ENCODE measurements around the gene CALD1.

CALD1 gene

DNA sequence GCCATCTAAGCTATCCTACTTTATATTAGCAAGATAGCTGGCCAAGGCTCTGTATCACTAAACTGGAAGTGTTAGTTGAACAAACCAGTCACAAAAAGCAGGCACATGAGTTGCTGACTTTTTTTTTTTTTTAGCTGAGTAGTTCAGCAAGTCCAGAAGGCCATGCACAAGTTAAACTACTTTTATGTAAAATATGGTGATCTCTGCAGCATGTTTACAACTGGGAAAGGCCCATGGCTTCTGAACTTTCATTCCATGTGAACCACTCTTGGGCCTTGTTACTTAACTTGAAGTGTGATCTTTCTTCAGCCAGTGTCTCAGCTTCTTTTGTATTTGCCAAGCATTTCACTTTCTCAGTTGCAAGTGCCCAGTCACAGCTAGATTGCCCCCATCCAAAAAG lies 78.5 kb downstream of the CALD1 start:
- no peak for DNase-seq (ENCODE audit: low read depth in 2 of 2)

DNA sequence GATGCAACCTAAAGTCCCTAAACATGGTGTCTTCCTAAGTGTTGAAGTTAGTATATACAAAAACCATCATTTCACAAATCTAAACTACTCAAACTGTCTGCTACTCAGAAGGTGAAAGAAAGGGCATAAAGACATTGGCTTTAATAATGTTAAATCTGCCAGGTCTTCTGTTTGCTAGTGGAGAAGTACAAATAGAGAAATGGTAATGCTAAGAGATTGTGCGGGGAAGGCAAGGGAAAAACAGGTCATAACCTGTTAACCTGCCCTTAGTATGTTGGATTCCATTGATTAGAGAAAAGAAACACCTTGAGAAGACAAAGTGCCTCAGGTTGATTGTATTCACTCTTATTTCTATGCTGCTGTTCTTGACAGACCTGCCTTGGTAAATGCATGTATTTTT lies 80.3 kb downstream of the CALD1 start:
- DNase-seq (ENCODE audit: low read depth in 2 of 2): no peak

DNA sequence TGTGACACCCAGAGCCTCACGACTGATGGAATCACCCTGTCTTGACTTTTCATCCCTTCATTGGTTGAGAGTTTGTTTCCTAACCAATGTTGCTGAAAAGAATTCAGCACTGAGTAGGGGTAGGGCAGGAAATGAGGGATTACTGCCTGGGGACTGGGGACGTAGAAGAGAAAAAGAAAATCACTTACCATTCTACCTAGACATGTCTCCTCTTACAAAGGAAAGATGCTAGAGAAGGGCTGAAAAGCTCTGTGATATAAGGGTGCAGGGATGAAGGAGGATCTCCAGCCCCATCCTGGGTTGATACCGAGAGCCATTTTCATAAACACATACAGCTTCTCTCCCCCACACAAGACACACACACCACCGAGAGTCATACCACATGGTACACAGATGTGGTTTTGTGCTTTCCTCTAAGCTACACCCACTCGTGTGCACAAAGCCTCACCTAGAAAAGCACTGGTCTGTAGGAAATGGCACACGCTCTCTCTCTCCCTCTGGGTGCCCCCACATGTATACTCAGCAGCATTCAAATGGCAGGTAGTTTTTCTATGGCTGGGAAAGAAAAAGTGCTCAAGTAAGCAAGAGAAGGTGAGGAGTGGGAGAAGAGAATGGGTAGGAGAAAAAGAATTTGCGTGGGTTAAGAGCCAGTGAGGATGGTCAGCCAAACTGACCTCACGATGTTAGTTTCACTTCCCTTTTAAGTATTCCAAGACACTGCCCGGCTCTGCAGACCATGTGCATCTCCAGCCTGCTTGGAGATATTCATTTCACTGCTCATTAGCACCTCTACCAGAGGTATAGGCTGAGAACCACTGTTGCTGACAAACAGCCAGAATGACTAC lies 85.8 kb downstream of the CALD1 start:
- no peak for DNase-seq (ENCODE audit: low read depth in 2 of 2)

DNA sequence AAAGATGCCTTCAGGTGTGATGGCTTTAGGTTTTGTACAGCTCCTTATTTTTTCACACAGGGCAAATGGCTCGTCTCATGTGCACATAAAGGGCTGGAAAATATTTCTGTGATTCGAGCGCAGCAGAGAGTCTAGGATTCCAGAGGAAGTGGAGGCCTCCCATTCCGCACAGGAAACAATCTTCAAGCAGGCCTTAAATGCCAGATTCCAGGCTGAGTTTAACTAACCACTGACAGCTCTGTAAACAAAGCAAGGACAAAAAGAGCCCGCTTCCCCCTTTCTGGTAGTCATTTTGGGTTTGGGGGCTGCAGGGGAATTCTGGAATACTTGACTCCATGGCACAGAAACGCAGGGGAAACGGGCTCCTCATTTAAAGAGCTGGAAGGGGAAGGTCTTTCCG lies 87.2 kb downstream of the CALD1 start:
- no peak for DNase-seq (ENCODE audit: low read depth in 2 of 2)

DNA sequence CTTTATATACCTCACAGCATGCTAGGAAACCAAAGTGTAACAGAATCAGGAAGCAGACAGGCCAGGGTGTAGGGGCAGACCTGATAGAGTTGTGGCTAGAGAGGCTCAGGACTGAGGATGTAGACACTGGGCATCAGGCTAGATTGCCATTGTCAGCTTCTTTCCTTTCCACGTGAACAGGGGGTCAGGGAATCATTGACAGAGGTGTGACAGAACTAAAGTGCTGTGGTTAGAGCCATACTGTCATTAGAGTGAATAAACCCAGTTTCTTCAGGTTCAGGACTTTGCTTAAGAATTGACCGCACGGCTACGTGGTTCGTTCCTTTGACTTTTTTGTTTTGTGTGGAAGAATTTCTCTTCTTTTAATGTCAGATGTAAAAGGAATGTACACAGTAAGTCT lies 90.7 kb downstream of the CALD1 start:
- DNase-seq (ENCODE audit: low read depth in 2 of 2): no peak

DNA sequence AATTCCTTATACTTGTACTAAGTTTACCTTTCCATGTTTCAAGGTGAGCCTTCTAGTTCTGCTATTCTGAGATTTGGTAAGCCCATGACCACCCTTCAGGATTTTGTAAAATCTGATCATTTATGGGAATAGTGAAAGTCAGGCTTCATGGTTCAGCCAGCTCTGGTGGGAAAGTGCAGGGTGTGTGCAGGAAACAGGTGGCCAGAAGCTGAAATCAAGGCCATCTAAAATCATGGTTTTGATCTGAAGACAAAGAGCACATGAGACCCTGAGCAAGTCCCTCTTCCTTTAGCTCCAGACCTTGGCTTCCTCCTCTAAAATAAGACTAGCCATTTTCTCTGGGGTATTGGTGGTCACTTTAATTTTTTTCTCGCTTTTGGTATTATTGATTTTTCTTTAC lies 91.3 kb downstream of the CALD1 start:
- DNase-seq (ENCODE audit: low read depth in 2 of 2): no peak

DNA sequence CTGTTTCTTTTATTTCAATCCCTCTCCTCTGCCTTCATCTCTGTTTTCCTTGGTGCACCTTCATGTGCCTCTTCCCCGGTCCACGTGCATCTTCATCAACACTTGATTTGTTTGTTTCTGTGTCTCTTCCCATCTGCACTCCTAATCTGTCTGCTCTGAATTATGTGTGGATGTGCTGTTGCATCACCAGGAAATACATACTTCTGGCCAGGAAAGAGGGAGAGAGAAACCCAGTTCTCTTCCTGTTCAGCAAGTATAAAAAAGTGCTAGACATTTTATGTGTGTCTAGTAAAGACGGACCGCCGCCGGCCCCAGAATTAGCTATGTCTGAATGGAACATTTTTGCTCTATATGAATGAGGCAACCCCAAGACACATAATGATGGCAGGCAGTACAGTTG lies 93.8 kb downstream of the CALD1 start:
- DNase-seq (ENCODE audit: low read depth in 2 of 2): no peak

DNA sequence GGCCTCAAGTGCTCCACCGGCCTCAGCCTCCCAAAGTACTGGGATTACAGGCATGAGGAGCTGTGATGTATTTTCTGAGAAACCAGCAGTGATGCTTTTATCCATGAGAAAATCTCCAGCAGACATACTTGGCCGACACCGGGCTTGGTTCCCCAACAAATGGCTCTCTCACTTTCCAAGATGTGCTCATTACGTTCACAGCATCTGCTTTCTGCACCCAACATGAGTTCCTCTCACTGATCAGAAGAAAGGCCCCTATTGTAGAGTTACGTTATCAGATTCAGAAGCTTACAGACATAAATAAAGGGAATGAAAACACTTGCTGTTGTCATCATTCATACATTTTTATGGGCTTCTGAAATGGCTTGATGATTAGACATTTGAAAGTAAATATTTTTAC lies 95.0 kb downstream of the CALD1 start:
- no peak for DNase-seq (ENCODE audit: low read depth in 2 of 2)

DNA sequence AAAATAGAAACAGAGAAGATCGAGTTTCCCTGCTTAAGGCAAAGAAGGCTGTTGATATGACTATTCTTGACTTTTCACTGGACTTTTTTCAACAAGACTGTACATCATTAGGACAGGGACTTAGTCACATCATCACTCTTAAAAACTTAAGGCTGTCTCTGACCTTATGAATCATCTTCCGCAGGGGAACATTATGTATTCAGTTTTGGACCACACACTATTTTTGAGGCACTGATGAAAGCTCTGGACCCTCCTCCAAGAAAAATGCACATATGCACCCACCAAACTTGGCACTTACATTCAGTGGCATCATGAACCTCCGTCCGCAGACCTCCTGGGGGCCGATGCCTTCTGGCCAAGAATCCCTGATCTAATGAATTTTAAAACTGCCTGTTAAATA lies 96.4 kb downstream of the CALD1 start:
- no peak for DNase-seq (ENCODE audit: low read depth in 2 of 2)

DNA sequence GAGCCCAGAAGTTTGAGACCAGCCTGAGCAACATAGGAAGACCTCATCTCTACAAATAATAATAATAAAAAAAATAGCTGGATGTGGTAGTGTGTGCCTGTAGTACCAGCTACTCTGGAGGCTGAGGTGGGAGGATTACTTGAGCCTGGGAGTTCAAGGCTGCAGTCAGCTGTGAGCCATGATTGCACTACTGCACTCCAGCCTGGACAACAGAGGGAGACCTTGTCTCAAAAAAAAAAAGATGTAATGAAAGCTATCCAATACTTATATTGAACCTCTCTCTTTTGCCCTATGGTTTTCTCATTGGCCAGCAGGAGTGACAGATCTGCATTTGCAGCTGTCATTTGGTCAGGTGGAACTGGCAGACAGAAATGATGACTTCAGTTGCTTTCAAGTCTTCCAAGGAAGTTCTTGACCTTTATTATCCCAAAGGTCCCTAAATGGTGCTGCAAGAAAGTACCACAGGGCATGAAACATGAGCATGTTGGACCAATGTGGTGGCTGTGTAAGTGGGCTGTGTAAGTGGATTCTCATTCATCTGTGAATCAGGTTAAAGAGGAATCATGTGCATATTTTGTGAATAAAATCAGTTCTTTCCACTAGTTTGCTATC lies 99.4 kb downstream of the CALD1 start:
- DNase-seq (ENCODE audit: low read depth in 2 of 2): no peak

DNA sequence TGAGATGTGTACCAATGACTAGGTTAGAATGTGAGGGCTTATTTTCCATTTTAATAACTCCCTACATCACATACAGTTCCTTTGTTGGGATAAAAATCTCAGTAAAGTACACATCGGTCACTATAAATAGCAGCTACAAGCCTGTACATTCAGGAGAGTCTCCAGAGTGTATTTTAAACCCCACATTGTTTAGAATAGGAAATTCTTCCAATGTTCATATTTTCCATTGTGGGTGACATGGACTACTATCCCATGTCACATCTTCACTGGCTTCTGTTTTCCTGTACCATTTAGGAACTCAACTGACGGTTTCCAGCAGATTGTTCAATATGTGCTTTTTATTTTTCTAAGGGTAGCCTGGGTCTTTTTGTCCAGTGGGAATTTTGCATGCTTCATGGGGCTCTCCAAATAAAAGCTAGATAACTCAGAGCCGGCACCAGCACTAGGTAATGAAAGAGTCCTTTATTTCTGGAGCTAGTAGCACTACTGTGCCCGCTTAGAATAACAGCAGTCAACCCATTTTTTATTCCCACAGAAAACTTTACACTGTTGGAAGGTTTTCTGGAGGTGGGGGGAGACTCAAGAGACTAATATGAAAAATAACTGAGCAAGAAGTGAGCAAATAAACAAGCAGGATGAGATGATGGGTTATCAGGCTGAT lies 100.5 kb downstream of the CALD1 start:
- no peak for DNase-seq (ENCODE audit: low read depth in 2 of 2)

DNA sequence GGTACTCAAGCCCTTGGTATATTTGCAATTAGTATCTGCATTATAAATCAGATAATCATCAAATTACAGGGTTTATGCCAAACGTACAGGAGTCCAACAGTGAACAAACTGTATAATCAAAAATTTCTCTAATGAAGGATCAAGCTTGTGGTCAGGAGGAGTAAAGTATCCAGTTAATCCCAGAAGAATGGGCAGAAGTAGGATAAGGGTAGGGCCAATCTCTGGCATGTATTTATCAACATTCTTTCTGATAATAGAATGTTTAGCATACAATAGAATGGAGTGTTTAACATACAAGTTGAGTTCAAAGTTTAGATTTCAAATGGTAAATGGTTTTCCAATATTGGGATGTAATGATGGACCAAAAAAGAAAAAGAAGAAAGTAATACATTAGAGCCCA lies 103.0 kb downstream of the CALD1 start:
- DNase-seq (ENCODE audit: low read depth in 2 of 2): no peak

DNA sequence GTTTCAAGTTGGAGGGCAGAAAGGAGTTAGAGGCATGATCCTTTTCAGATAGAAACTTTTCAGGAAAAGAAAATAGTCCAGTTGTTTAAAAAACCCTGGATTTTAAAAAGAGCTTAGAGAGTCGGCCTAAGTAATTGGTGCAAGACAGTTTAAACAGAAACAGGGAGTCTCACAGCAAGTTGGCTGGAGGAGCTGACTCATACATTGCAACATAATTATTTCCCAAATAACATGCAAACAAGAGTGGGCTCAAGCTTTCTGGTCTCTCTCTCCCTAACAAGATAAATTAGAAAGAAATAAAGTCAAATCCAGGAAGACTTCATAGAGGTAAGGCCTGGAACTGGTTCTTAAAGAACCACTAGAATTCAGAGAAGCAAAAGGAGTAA lies 106.5 kb downstream of the CALD1 start:
- no peak for DNase-seq (ENCODE audit: low read depth in 2 of 2)

DNA sequence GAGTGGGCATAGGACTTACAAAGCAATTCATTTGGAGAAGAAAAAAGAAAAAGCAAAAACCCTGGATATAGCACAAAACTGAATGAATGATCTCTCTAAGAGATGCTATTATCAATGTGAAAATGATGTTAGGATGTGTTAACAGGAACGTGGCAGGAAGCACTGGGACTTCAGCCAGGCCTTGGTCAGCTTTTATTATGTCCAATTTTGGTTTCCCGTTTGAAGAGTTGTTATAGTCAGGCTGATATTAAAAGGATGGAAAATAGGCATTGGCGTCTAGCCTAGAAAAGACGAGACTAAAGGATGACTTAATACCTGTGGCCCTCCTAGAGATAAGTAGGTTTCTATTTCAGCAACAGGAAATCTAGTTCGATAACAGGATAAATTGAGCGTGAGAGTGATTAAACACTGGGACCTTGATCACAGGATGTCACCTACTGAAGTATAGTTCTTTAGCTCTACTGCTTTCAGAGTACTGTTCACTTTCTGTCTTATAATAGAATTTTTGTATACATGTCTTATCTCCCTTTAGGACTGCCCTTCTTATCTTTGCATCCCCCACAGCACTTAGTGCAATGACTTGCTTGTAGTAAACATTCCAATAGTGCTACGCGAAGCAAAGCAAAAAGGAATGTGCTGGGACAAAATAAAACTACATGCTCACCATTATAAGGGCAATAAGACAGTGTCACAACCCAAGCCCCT lies 107.1 kb downstream of the CALD1 start:
- no peak for DNase-seq (ENCODE audit: low read depth in 2 of 2)

DNA sequence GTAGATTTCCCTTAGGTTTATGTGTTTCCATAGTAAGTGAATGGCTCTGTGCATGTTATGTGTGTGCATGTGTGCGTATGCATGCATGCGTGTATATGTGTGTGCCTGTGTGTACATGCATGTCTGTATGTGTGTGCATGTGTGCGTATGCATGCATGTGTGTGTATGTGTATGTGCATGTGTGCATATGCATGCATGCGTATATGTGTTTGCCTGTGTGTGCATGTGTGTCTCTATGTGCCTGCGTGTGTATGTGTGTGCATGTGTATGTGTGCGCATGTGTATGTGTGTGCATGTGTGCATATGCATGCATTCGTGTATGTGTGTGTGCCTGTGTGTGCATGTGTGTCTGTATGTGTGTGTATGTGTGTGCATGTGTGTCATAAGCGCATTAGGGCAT lies 108.1 kb downstream of the CALD1 start:
- no peak for DNase-seq (ENCODE audit: low read depth in 2 of 2)

DNA sequence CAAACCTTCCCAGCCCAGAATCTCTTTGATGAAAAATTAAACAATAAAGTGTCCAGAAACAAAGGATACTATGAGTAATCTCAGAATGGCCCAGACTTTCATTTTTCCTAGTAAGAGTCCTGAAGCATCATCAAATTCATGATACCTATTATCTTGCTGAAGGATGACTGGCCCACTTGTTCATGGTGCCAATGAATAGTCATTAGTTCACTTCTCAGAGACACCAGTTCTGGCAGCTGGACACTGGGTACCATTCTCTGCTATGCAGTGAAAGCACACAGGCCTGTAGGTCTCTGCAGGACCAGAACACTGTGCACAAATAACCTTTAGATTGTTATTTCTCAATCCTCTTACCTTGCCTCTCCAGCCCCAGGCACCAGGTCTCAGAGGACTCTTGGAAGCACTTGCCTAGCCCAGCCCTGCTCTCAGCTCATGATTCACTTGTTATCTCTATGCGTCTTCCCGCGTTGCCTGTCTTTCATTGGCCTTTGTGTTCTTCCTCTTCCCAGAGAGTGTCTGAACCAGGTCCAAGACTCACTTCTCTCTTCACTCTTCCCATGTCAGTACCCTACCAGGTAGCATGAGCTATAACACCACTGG lies 108.8 kb downstream of the CALD1 start:
- DNase-seq (ENCODE audit: low read depth in 2 of 2): no peak

DNA sequence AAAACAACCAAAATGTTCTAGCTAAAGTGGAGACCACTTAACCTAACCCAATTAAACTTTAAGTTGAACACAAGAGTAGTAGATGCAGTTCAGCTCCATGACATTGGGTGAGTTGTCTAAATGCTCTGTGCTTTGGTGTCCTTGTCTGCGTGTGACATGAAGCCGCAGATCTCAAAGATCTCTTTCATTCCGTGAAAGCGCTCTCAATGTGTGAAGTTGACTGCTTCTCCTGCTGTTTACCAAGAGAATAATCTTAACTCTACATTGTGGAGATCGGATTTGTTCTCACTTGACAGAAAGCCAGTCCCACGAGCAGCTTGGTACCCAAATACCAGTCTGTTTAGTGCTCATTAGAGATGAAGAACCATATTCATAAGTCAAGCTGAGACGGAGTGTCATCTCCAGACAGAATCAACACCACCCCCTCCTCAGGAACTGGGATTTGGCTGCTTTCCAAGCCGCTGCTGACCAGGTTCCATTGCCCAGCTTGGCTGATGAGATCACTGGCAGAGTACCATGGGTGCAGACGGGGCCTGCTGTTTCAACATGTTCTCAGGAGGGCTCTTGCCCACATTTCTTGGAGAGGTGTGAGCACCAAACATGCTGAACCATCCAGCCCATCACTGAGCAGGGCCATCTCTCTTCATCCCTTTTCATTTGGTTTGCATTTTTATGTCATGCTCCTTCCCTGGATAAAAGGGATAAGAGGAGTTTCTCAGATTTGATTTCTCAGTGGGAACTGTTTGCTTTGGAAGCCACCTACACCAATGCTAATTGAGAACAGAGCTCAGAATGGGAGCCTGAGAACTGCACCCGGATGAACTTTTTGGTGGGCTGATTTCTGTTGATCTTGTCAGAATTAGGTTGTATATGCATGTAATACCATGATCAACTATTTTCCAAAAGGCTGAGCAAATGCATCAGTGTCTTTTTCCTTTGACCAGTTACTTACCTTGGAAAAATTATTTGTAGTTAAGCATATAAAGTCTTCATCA lies 111.1 kb downstream of the CALD1 start:
- DNase-seq (ENCODE audit: low read depth in 2 of 2): no peak

DNA sequence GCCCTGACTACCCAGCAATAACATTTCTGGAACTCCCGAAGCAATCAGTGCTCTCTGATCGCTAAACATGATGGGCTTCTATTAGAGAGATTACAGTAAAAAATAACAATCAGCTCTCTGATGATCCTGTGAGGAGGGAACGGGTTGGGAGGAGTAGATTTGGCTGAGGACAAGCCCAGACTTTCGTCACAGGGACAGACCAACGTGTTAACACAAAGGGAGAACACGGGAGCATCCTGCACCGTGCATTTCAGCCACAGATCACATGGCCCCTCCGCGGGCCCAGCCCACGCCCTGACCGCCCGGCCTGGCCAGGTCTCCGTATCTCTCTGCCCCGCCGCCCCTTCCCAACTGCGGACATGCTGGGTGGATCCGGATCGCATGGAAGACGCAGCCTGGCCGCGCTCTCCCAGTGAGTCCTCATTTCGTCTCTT lies 111.8 kb downstream of the CALD1 start:
- DNase-seq (ENCODE audit: low read depth in 2 of 2): no peak

DNA sequence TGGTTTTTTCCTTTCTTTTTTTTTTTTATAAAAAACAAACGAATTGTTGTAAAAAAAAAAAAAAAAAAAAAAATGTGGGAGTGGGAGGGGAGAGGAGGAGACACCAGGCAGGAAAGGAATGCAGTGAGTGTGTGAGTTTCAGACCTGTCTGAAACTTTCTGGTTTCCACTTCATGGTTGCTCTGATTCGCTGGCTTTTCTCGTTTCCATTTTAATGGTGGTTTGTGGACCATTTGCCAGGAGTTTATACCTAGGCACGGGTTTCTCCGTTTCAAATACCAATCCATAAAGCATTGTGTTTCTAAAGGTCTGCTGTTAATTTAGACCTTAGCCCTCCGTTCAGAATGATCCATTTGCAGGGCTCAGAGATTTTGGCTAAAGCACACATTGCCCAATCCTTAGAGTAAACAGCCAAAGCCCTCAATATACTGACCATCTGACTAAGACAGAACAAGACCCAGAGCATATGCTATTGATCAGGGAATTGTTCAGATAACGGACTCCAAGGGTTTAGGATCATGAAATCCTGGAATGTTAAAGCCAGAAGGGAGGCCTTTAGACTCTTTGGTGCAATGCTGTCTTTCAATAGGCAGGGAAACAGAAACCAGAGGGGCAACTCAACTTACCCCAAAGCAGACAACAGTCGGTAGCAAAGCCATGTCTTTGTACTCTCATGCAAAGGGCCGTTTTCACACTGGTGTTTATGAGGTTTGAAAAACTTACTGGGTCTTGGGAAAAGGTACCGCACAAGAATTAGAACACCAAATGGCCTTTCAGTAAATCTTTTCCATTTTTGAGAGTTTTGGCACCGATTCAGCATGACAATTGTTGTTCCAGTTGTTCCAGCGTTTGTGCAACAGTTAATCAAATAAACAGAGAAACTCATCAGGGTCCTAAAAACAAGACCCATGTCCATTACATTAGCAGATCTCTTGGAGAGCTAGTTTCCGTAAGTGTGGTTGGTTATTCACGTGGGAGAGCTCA lies 112.6 kb downstream of the CALD1 start:
- no peak for DNase-seq (ENCODE audit: low read depth in 2 of 2)

DNA sequence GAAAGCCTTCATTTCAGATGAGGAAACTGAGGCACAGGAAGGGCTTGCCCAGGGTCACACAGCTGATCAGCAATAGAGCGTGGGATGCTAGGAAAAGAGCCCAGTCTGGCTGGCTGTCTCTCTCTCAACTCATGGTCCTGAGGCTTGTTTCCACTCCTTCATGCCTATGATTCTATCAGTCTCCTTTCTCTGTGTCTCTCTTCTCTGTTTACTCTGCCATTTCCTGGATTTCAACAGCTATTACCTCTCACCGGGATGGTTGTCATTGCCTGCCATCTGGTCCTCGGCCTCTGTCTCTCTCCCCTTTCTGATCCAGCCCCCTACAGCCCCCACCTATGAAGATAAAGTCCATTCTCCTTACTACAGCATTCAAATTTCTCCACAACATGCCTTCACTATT lies 113.5 kb downstream of the CALD1 start:
- no peak for DNase-seq (ENCODE audit: low read depth in 2 of 2)

Data from stimulated activated CD8-positive, alpha-beta memory T cell treated with anti-CD3 and anti-CD28 coated beads, Interleukin-2, amount 100 ng/mL, for 48 hours (primary cell).